Measurements from ENCODE around the gene CHEK2.
A peak's percentile ranks its signal among the peaks of the same experiment; 100 is the strongest.
"Not testable (repeated sequence)": the region's sequence is repeated elsewhere in the genome, so short reads cannot be mapped to it uniquely, and the experiment has no call there.

Gene CHEK2

GRCh38 chr22:28682966-28683365, 58.7 kb downstream of the CHEK2 start:
- not testable (repeated sequence) for DNase-seq

- peak; percentile 27 for DNase-seq
Observed at GRCh38 chr22:28680813-28681490, 60.7 kb downstream of the CHEK2 start.

- peak; percentile 85 for DNase-seq
Observed at GRCh38 chr22:28679611-28680287, 61.9 kb downstream of the CHEK2 start, which contains the start of gene TTC28. Gene TTC28, minus strand, starts transcription at chr22:28679840. Its CDS starts 117 bp downstream, at chr22:28679723.

GRCh38 chr22:28678778-28679610, 62.6 kb downstream of the CHEK2 start:
- peak; percentile 9 for DNase-seq

- DNase-seq: not testable (repeated sequence)
Observed at GRCh38 chr22:28678170-28678569, 63.5 kb downstream of the CHEK2 start.

- DNase-seq: peak; percentile 83
Observed at GRCh38 chr22:28674121-28674563, 67.5 kb downstream of the CHEK2 start.

- DNase-seq: peak; percentile 58
Observed at GRCh38 chr22:28670756-28671155, 70.9 kb downstream of the CHEK2 start.

GRCh38 chr22:28670161-28670560, 71.5 kb downstream of the CHEK2 start:
- peak; percentile 92 for DNase-seq

- DNase-seq: no peak
Observed at GRCh38 chr22:28669387-28669786, 72.2 kb downstream of the CHEK2 start.

GRCh38 chr22:28663569-28663942, 78.1 kb downstream of the CHEK2 start:
- not testable (repeated sequence) for DNase-seq

GRCh38 chr22:28658448-28658847, 83.2 kb downstream of the CHEK2 start:
- DNase-seq: peak; percentile 30

- DNase-seq: no peak
Observed at GRCh38 chr22:28656181-28656580, 85.4 kb downstream of the CHEK2 start.

- no peak for DNase-seq
Observed at GRCh38 chr22:28650463-28650862, 91.2 kb downstream of the CHEK2 start.

GRCh38 chr22:28648792-28649191, 92.8 kb downstream of the CHEK2 start:
- no peak for DNase-seq

- no peak for DNase-seq
Observed at GRCh38 chr22:28647216-28647615, 94.4 kb downstream of the CHEK2 start.

GRCh38 chr22:28639321-28639720, 102.3 kb downstream of the CHEK2 start:
- DNase-seq: no peak

Measured in fibroblast of skin of right quadriceps (primary cell).